Thyroid gland (tissue), 4 donors: ENCODE measurements around the gene AMBP.

Experiments
- CTCF ChIP-seq, 6 experiments: fragments of 200-600 bp in 3 of 6; fragments of 450-650 bp in 3 of 6; sonication (generic) in 3 of 6; IDR thresholded peaks; one replicate each; pipeline ENCODE4 v1.5.1; 2016 to 2019; ENCODE audit warnings: antibody characterized with exemption in 6 of 6, mild to moderate bottlenecking in 2 of 6, inconsistent platforms in 1 of 6, moderate library complexity in 1 of 6
- POLR2A ChIP-seq, 2 donors: fragments of 450-650 bp; IDR thresholded peaks; one replicate each; pipeline ENCODE4 v1.6.1; 2017; ENCODE audit warnings: antibody characterized with exemption in 2 of 2, mild to moderate bottlenecking in 2 of 2, moderate library complexity in 1 of 2

GRCh38 chr9:114023961-114024360, 54.1 kb downstream of the AMBP start:
- TF ChIP-seq CTCF (IDR thresholded peaks at IDR 0.05) (no peak), POLR2A (IDR thresholded peaks at IDR 0.05) (no peak)
